K562 (cell line): ENCODE measurements around the gene CBX3. TPM values are rescaled to one million over a fixed set of nuclear protein-coding genes. Genes with fewer than 3 reads are reported as not detected.

Experiments
- CXXC5 ChIP-seq: fragments of 250-450 bp; sonication (Bioruptor Pico); IDR thresholded peaks from 2 replicates; pipeline ENCODE4 v1.8.0; 2022; ENCODE audit warnings: inconsistent platforms, mild to moderate bottlenecking, moderate library complexity
- E2F8 ChIP-seq: fragments of 450-650 bp; IDR thresholded peaks from 2 replicates; pipeline ENCODE4 v1.7.1; 2018; ENCODE audit warnings: mild to moderate bottlenecking, low read depth; ENCODE audit not compliant: partially characterized antibody
- HMG20A ChIP-seq: fragments of 450-650 bp; formaldehyde crosslinking; conservative IDR thresholded peaks from 2 replicates; pipeline ENCODE4 v1.4.0; 2020; ENCODE audit warnings: mild to moderate bottlenecking, mixed read lengths
- JUNB ChIP-seq: fragments of 450-650 bp; formaldehyde crosslinking; conservative IDR thresholded peaks from 2 replicates; pipeline ENCODE4 v1.4.0; 2020; ENCODE audit warnings: mild to moderate bottlenecking
- MXD1 ChIP-seq: fragments of 250-450 bp; sonication (Bioruptor Pico); IDR thresholded peaks from 2 replicates; pipeline ENCODE4 v1.8.0; 2021; ENCODE audit warnings: borderline replicate concordance, mild to moderate bottlenecking, moderate library complexity; ENCODE audit not compliant: poor library complexity, severe bottlenecking
- NCOR1 ChIP-seq: fragments of 450-650 bp; IDR thresholded peaks from 2 replicates; pipeline ENCODE4 v1.6.1; 2016; ENCODE audit warnings: mild to moderate bottlenecking, moderate library complexity
- NFIX ChIP-seq: fragments of 250-450 bp; sonication (Bioruptor Pico); IDR thresholded peaks from 2 replicates; pipeline ENCODE4 v1.4.0; 2020; ENCODE audit warnings: low read depth, mild to moderate bottlenecking, moderate library complexity
- PHF21A ChIP-seq: fragments of 450-650 bp; IDR thresholded peaks from 2 replicates; pipeline ENCODE4 v1.6.1; 2017; ENCODE audit warnings: low read depth, borderline replicate concordance
- RBM15 ChIP-seq: fragments of 200-400 bp; formaldehyde crosslinking; IDR thresholded peaks from 2 replicates; pipeline ENCODE4 v1.6.1; 2018; ENCODE audit warnings: mild to moderate bottlenecking, low read length, moderate library complexity; ENCODE audit not compliant: insufficient read depth
- SMARCA4 ChIP-seq: fragments of 450-650 bp; IDR thresholded peaks from 2 replicates; pipeline ENCODE4 v1.6.1; 2016
- SMARCC2 ChIP-seq: fragments of 450-650 bp; IDR thresholded peaks from 2 replicates; pipeline ENCODE4 v1.6.1; 2017; ENCODE audit warnings: antibody characterized with exemption, moderate library complexity, mild to moderate bottlenecking, low read depth
- TAF1 ChIP-seq: IDR thresholded peaks from 2 replicates; pipeline ENCODE4 v1.6.1; 2011; ENCODE audit warnings: mild to moderate bottlenecking, low read length, moderate library complexity; ENCODE audit not compliant: insufficient read depth, control insufficient read depth, severe bottlenecking; ENCODE audit errors: extremely low read depth
- ZNF561 ChIP-seq: fragments of 450-650 bp; formaldehyde crosslinking; conservative IDR thresholded peaks from 2 replicates; pipeline ENCODE4 v1.4.0; 2020; ENCODE audit warnings: mild to moderate bottlenecking, moderate library complexity
- ZNF695 ChIP-seq: fragments of 450-650 bp; formaldehyde crosslinking; IDR thresholded peaks from 2 replicates; pipeline ENCODE4 v1.4.0; 2020; ENCODE audit warnings: mild to moderate bottlenecking, moderate library complexity
- ZZZ3 ChIP-seq: fragments of 450-650 bp; IDR thresholded peaks from 2 replicates; pipeline ENCODE4 v1.6.1; 2016; ENCODE audit warnings: antibody characterized with exemption, mild to moderate bottlenecking, moderate library complexity
- polyA plus RNA-seq, 8 experiments: library from polyadenylated mRNA; depleted of rRNA in 4 of 8; stranded (reverse) in 5 of 8; unstranded in 3 of 8; fragments of >200 nt; fragmentation: Nextera tagmentation in 2 of 8; fragmentation: Illumina TruSeq in 1 of 8; extraction: Ambion mirVana in 2 of 8; extraction: Trizol in 1 of 8; gene quantifications; 2 replicates each; pipeline versions ENCODE4 v1.2.1 to v1.2.3, GENCODE V29; 2011 to 2014; ENCODE audit warnings: inconsistent platforms in 1 of 8, missing spikeins in 1 of 8
- total RNA-seq, 7 experiments: library from RNA; depleted of rRNA in 6 of 7; stranded (reverse); fragments of >200 nt in 6 of 7; fragmentation: Illumina TruSeq in 2 of 7; extraction: Trizol in 2 of 7; gene quantifications; 2 replicates each; pipeline versions ENCODE4 v1.2.1 to v1.2.3, GENCODE V29; 2011 to 2021; ENCODE audit warnings: low replicate concordance in 1 of 7
- TF ChIP-seq, protein P1 (sequence below): fragments of 450-650 bp; IDR thresholded peaks from one replicate; pipeline ENCODE4 v1.6.1; 2018; ENCODE audit warnings: mild to moderate bottlenecking, moderate library complexity; ENCODE audit not compliant: partially characterized antibody
- TF ChIP-seq, protein P2 (sequence below): fragments of 250-450 bp; sonication (Bioruptor Pico); IDR thresholded peaks from 2 replicates; pipeline ENCODE4 v1.8.0; 2022; ENCODE audit warnings: moderate library complexity, mild to moderate bottlenecking, inconsistent platforms
- TF ChIP-seq, protein P3 (sequence below): sonication (generic); formaldehyde crosslinking; IDR thresholded peaks from 2 replicates; pipeline ENCODE4 v1.9.0; 2022; ENCODE audit warnings: mild to moderate bottlenecking, missing genetic modification reagents
- TF ChIP-seq, protein P4 (sequence below): fragments of 450-650 bp; IDR thresholded peaks from 2 replicates; pipeline ENCODE4 v1.6.1; 2017; ENCODE audit warnings: antibody characterized with exemption

The CBX3 gene
- total and polyA plus RNA-seq, 9 of the 15 experiments (the other 6 are each of a cell fraction or from before 2014, with no cell fraction given) = 198 to 413 (median 328) TPM

DNA sequence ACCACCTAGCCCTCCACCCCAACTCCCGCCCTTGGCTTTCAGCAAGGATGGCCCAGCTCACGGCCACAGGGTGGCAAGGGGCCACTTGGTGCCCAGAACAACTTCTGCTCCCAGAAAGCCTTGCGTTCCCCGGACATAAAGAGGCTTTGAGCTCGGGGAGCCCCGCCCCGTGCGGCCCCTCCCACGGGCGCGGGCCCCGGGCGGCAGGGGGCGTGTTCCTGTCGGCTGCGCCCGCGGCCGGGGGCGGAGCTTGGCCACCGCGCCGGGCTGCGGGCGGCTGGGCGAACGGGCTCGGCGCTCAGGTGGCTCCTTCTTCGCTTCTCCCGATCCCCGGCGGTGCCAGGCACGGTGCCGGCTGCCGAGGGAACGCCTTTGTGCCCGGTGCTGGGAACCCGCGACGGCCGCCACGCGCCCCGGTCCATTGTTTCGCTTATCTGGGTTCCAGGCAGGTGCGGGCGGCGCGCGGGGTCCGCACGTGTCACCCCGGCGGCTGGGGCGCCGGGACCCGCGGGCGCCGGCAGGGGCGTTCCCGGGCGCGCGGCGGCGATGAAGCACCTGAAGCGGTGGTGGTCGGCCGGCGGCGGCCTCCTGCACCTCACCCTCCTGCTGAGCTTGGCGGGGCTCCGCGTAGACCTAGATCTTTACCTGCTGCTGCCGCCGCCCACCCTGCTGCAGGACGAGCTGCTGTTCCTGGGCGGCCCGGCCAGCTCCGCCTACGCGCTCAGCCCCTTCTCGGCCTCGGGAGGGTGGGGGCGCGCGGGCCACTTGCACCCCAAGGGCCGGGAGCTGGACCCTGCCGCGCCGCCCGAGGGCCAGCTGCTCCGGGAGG lies 49.4 kb upstream of the CBX3 start, which contains the start of gene NFE2L3 (continued):
- no peak for TF ChIP-seq MXD1 (CRISPR knock-in tag)
- TF ChIP-seq SMARCA4 = no peak
- 0 out of 2 replicates have a peak, but pooled peaks have one; percentile 35 for TF ChIP-seq JUNB (CRISPR knock-in tag)
- no peak for TF ChIP-seq NCOR1
- TF ChIP-seq E2F8 = no peak
- no peak for TF ChIP-seq NFIX (CRISPR knock-in tag)
- TF ChIP-seq, protein P1, sequence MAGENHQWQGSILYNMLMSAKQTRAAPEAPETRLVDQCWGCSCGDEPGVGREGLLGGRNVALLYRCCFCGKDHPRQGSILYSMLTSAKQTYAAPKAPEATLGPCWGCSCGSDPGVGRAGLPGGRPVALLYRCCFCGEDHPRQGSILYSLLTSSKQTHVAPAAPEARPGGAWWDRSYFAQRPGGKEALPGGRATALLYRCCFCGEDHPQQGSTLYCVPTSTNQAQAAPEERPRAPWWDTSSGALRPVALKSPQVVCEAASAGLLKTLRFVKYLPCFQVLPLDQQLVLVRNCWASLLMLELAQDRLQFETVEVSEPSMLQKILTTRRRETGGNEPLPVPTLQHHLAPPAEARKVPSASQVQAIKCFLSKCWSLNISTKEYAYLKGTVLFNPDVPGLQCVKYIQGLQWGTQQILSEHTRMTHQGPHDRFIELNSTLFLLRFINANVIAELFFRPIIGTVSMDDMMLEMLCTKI = no peak
- no peak for TF ChIP-seq SMARCC2
- no peak for TF ChIP-seq HMG20A
- TF ChIP-seq, protein P2, sequence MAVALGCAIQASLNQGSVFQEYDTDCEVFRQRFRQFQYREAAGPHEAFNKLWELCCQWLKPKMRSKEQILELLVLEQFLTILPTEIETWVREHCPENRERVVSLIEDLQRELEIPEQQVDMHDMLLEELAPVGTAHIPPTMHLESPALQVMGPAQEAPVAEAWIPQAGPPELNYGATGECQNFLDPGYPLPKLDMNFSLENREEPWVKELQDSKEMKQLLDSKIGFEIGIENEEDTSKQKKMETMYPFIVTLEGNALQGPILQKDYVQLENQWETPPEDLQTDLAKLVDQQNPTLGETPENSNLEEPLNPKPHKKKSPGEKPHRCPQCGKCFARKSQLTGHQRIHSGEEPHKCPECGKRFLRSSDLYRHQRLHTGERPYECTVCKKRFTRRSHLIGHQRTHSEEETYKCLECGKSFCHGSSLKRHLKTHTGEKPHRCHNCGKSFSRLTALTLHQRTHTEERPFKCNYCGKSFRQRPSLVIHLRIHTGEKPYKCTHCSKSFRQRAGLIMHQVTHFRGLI (CRISPR knock-in tag) = 0 out of 2 replicates have a peak, but pooled peaks have one; percentile 66
- TF ChIP-seq, protein P3, sequence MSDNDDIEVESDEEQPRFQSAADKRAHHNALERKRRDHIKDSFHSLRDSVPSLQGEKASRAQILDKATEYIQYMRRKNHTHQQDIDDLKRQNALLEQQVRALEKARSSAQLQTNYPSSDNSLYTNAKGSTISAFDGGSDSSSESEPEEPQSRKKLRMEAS = no peak; the same call in none of the 2 replicates
- TF ChIP-seq ZNF695 (CRISPR knock-in tag) = no peak
- no peak for TF ChIP-seq RBM15
- no peak for TF ChIP-seq PHF21A
- TF ChIP-seq, protein P4, sequence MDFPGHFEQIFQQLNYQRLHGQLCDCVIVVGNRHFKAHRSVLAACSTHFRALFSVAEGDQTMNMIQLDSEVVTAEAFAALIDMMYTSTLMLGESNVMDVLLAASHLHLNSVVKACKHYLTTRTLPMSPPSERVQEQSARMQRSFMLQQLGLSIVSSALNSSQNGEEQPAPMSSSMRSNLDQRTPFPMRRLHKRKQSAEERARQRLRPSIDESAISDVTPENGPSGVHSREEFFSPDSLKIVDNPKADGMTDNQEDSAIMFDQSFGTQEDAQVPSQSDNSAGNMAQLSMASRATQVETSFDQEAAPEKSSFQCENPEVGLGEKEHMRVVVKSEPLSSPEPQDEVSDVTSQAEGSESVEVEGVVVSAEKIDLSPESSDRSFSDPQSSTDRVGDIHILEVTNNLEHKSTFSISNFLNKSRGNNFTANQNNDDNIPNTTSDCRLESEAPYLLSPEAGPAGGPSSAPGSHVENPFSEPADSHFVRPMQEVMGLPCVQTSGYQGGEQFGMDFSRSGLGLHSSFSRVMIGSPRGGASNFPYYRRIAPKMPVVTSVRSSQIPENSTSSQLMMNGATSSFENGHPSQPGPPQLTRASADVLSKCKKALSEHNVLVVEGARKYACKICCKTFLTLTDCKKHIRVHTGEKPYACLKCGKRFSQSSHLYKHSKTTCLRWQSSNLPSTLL = no peak
- no peak for TF ChIP-seq ZZZ3
- TF ChIP-seq ZNF561 (CRISPR knock-in tag) = no peak
- peak; percentile 82 for TF ChIP-seq CXXC5 (CRISPR knock-in tag)
- peak; percentile 21 for TF ChIP-seq TAF1
